NCI-H1417 (cell line): ENCODE measurements around the gene RMRP.
A peak's percentile ranks its signal among the peaks of the same experiment; 100 is the strongest.
"Not testable (repeated sequence)": the region's sequence is repeated elsewhere in the genome, so short reads cannot be mapped to it uniquely, and the experiment has no call there.

Experiments
- DNase-seq, 3 experiments: peaks; one replicate each; lab custom pipeline; 2025; lab: John Stamatoyannopoulos, UW

Gene RMRP

GRCh38 chr9:35664531-35665470, 7.0 kb upstream of the RMRP start, which contains the start of gene ARHGEF39:
Gene ARHGEF39, minus strand, starts transcription at chr9:35665195. Its CDS starts 26 bp downstream, at chr9:35665169.
- DNase-seq = peak; percentile 75 to 85 (median 80)

GRCh38 chr9:35662437-35662836, 4.6 kb upstream of the RMRP start:
- DNase-seq = no peak

- no peak for DNase-seq
Observed at GRCh38 chr9:35661756-35662350, 4.0 kb upstream of the RMRP start.

GRCh38 chr9:35660966-35661415, 3.2 kb upstream of the RMRP start:
- DNase-seq = no peak

GRCh38 chr9:35659340-35659739, 1.5 kb upstream of the RMRP start:
- DNase-seq = peak in 1 of 3 experiments; percentile 19

- peak in 1 of 3 experiments; percentile 29 for DNase-seq
Observed at GRCh38 chr9:35658968-35659220, 1.1 kb upstream of the RMRP start.

- DNase-seq = peak; percentile 76 to 95 (median 82)
Observed at GRCh38 chr9:35658137-35658967, 533 bp upstream of the RMRP start, which contains the start of gene CCDC107. Gene CCDC107, plus strand, starts transcription at chr9:35658292. Its CDS starts 88 bp downstream, at chr9:35658380.

GRCh38 chr9:35656831-35657545, 831 bp downstream of the RMRP start:
- DNase-seq = peak in 1 of 3 experiments; percentile 32

GRCh38 chr9:35656348-35656747, 1.5 kb downstream of the RMRP start:
- no peak for DNase-seq

GRCh38 chr9:35653611-35654010, 4.2 kb downstream of the RMRP start:
- no peak for DNase-seq

GRCh38 chr9:35652829-35653209, 5.0 kb downstream of the RMRP start:
- DNase-seq = no peak

GRCh38 chr9:35651956-35652828, 5.6 kb downstream of the RMRP start:
- DNase-seq = peak in 1 of 3 experiments; percentile 1

- peak in 2 of 3 experiments; percentile 7 to 22 for DNase-seq
Observed at GRCh38 chr9:35650341-35651158, 7.3 kb downstream of the RMRP start, which contains the start of gene SIT1. Gene SIT1, minus strand, starts transcription at chr9:35650931. Its CDS starts 78 bp downstream, at chr9:35650853.

GRCh38 chr9:35649431-35650340, 8.1 kb downstream of the RMRP start:
- DNase-seq = no peak

GRCh38 chr9:35646533-35647265, 11.1 kb downstream of the RMRP start:
- DNase-seq = peak; percentile 82 to 88 (median 86)

GRCh38 chr9:35646153-35646532, 11.7 kb downstream of the RMRP start:
- DNase-seq = peak in 2 of 3 experiments; percentile 69 to 76

- DNase-seq = not testable (repeated sequence)
Observed at GRCh38 chr9:35645736-35646135, 12.1 kb downstream of the RMRP start.

GRCh38 chr9:35643046-35643445, 14.8 kb downstream of the RMRP start:
- no peak for DNase-seq
